Fibroblast of villous mesenchyme (primary cell): Measurements from ENCODE around the gene MAD1L1. TPM values are rescaled to one million over a fixed set of nuclear protein-coding genes. Genes with fewer than 3 reads are reported as not detected.

Experiments
- DNase-seq: peaks from one replicate; pipeline ENCODE4 v3.0.0-alpha.2; 2010; ENCODE audit warnings: low read depth
- H3K4me3 ChIP-seq: 2 replicates; pipeline ENCODE4 v1.5.1; 2011; ENCODE audit warnings: low read depth, mild to moderate bottlenecking, low read length
- total RNA-seq: library from RNA; depleted of rRNA; stranded (reverse); fragments of >200 nt; gene quantifications from 2 replicates; pipeline ENCODE4 v1.2.3, GENCODE V29; 2012
- TF ChIP-seq, protein P1 (sequence below): IDR thresholded peaks from 2 replicates; pipeline ENCODE4 v1.5.1; 2012; ENCODE audit warnings: low read depth, mild to moderate bottlenecking, low read length; ENCODE audit not compliant: insufficient read depth

Gene MAD1L1
- total RNA-seq, 1 donor = 43.6 TPM

DNA sequence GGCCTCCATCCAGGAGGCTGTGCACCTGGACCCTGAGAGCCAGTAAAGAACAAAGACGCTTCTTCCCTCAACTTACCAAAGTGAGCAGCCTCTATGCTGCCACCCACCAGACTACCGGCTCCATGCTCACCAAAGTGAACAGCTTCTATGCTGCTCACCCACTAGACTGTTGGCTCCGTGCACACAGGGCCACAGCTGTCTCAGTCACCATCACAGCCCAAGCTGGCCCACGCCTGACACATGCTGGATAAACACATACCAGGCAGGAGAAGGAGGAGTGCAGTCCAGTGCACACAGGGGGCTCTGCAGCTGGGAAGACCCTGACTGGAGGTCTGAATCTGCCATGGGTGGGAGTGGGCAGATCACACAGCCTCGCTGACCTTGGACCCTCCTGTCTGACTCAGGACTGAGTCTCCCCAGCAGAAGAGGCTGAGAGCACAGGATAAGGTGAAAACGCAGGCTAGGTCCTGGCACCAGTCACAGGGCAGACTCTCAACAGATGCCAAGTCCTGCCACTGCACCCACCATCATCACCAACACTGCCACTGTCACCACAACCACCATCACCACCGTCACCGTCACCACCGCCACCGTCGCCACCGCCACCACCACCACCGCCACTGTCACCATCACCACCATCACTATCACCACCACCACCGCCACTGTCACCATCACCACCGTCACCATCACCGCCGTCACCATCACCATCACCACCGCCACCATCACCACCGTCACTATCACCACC, 130.9 kb downstream of the MAD1L1 start:
- TF ChIP-seq, protein P1, sequence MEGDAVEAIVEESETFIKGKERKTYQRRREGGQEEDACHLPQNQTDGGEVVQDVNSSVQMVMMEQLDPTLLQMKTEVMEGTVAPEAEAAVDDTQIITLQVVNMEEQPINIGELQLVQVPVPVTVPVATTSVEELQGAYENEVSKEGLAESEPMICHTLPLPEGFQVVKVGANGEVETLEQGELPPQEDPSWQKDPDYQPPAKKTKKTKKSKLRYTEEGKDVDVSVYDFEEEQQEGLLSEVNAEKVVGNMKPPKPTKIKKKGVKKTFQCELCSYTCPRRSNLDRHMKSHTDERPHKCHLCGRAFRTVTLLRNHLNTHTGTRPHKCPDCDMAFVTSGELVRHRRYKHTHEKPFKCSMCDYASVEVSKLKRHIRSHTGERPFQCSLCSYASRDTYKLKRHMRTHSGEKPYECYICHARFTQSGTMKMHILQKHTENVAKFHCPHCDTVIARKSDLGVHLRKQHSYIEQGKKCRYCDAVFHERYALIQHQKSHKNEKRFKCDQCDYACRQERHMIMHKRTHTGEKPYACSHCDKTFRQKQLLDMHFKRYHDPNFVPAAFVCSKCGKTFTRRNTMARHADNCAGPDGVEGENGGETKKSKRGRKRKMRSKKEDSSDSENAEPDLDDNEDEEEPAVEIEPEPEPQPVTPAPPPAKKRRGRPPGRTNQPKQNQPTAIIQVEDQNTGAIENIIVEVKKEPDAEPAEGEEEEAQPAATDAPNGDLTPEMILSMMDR = no peak

DNA sequence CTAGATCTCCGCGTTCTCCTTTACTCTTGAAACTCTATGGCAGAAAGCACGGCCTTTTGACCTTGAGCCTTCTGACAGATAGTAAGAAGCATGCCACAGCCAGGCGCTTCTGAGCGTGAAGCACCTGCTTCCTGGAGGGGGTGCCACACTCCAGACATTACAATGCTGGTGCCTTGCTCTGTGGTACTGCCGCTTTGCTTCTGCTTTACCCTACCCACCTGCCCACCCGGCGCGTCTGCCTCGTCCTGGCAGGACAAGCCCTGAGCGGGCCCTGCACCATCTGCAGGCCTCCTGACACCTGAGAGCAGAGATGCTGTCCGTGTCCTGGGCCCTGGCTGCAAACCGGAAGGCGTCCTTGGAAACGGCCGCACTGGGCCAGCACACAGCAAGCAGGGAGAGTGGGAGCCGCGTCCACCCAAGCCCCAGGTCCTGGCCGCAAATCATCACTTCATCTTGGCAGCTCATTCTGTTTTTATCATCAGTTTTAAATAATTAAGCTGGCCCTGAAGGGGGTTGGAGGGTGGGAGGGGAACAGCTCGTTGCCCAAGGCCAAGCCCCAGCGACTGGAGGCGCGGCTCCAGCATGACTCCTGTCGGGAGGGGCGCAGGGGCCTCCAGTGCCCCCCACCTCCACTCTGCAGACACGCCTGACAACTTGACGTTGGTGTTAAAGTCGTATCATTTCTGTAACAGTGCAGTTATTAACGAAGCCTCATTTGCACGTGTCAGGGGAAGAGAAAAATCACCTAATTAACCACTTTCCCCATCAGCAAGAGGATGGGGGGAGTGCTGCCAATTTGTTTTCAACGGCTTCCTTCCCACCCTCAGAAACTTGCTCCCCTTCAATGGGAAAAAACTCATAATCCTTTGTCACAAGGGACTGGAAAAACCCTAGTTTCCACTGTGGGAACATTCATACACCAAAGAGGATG, 132.2 kb downstream of the MAD1L1 start:
- DNase-seq = no peak
- no peak overlapping the region for H3K4me3 ChIP-seq
- TF ChIP-seq, protein P1 = no peak

More for the DNA sequence above, 130.9 kb downstream of the MAD1L1 start:
- H3K4me3 ChIP-seq = no peak overlapping the region
- DNase-seq = no peak

DNA sequence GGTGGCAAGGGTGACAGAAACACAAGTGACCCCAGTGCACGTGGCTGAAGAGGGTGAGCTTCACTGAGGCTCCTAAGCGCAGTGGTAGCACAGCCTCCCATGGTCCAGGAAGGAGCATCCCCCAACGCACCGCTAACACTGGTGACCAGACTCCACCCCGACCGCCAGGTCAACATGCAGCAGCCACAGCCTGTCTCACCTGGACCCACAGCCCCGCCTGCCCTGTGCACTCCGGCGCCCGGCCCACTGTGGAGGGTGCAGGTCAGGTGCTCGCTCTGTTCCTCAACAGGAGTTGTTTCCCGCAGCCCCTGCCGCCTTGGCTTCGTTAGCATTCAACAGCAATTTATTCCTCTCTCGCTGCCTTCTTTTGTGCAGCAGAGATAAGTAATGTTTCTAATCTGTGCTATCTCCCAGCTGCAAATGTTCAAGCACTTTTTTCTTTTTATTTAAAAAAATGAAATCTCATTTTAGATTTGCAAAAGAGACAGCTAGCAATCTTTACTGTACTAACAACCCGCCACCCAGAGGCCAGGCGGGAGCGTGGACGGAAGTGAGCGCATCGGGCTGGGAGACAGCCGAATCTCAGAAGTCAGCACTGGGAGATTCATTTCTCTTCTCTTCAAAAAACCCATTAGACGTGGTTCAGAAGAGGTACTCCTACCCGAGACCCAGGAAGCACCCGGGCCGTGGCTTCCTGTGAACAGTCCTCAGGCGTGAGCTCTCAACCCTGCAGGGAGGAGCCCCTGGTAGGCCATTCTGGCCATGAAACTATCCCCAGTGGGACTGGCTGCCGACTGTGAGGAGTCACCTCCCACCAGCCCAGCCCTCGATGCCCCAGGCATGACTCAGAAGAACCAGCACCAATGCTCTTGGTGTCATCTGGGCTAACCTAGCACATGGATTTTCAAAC, 133.4 kb downstream of the MAD1L1 start:
- no peak for DNase-seq
- no peak overlapping the region for H3K4me3 ChIP-seq
- TF ChIP-seq, protein P1 = no peak

DNA sequence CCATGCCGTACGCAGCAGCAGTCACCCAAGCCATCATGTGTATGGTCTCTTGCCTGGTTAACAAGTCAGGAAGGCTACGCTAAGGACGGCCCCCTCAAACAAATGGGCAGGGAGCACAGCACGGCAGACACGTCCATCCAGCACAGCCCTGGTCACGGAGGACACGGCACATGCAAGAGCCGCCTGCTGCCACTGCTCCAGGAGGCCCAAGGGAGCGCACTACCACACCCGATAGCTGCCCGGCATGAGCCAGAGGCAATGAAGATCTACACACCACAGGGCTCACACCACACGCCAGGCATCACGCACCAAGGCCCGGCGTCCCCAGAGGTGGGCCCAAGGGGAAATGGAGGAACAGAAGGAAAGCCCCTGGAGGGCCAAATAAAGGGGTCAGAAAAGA, 134.2 kb downstream of the MAD1L1 start:
- TF ChIP-seq, protein P1 = no peak

DNA sequence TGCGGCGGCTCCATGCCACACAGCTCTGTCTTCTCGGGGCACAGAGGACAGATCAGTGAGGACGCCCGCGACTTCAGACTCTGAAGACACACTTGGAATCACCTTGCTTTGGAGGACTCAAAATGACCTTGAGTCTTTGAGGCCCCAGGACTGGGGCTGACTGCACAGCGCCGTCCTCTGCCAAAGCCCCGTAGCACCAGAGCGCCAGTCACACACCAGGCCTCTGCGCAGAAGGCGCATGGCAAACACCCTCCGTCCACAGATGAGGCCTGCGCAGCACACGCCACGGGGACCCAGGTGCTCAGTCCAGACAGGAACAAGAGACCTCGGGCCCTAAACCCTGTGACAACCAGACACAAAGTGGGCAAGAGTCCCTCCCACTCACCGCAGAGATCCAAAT, 134.7 kb downstream of the MAD1L1 start:
- TF ChIP-seq, protein P1 = no peak
- no peak for DNase-seq
- no peak overlapping the region for H3K4me3 ChIP-seq

More for the DNA sequence above, 134.2 kb downstream of the MAD1L1 start:
- DNase-seq = no peak
- H3K4me3 ChIP-seq = no peak overlapping the region

DNA sequence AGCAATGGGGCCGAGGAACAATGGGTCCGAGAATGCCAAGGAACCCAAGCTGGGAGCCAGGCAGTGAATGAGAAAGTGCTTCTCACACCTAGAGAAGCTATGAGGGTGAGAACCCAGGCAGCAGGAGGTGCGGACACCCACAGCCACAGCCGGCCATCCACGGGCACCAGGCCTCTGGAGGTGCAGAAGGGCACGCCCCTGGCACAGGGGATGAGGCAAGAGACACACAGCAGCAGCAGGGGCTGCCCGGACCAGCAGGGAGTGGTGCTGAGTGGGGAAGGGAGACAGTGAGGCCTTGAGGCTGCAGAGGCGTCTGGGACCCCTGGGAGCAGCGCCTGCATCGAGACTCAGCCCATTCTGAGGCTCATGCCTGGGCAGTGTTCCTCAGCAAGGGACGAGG, 135.3 kb downstream of the MAD1L1 start:
- no peak overlapping the region for H3K4me3 ChIP-seq
- TF ChIP-seq, protein P1 = no peak
- no peak for DNase-seq
